Fibroblast of gingiva (primary cell): ENCODE measurements around the gene EMP1.
"Not testable (repeated sequence)": the region's sequence is repeated elsewhere in the genome, so short reads cannot be mapped to it uniquely, and the experiment has no call there.

ENCODE experiments used
- DNase-seq: peaks from one replicate; pipeline ENCODE4 v3.0.0-alpha.2; 2011; ENCODE audit warnings: low read depth

EMP1 gene

GRCh38 chr12:13257356-13257875, 60.9 kb downstream of the EMP1 start:
- no peak for DNase-seq

GRCh38 chr12:13258197-13258596, 61.7 kb downstream of the EMP1 start:
- DNase-seq = no peak

- DNase-seq = no peak
Observed at GRCh38 chr12:13258717-13259119, 62.2 kb downstream of the EMP1 start.

- not testable (repeated sequence) for DNase-seq
Observed at GRCh38 chr12:13259625-13260024, 63.1 kb downstream of the EMP1 start.

GRCh38 chr12:13267826-13268225, 71.3 kb downstream of the EMP1 start:
- not testable (repeated sequence) for DNase-seq

- no peak for DNase-seq
Observed at GRCh38 chr12:13268581-13268980, 72.1 kb downstream of the EMP1 start.
